Stomach (tissue), 9 donors: ENCODE data around the gene AHSP. TPM values are rescaled to one million over a fixed set of nuclear protein-coding genes. Genes with fewer than 3 reads are reported as not detected.

Experiments used
- DNase-seq, 2 donors: peaks; one replicate each; pipeline versions ENCODE4 v3.0.0 to v3.0.0-alpha.2; 2013 to 2019
- H3K27ac ChIP-seq, 5 donors: fragments of 200-600 bp in 4 of 5; sonication (generic) in 4 of 5; one replicate each; pipeline ENCODE4 v1.5.1; 2013 to 2019; ENCODE audit warnings: mild to moderate bottlenecking in 1 of 5, moderate library complexity in 1 of 5
- H3K27me3 ChIP-seq, 3 donors: fragments of 200-600 bp; sonication (generic); one replicate each; pipeline ENCODE4 v1.5.1; 2017 to 2019; ENCODE audit warnings: mixed run types in 1 of 3
- H3K36me3 ChIP-seq, 4 donors: fragments of 200-600 bp; sonication (generic); 1 replicate in 3 of 4; 2 replicates in 1 of 4; pipeline ENCODE4 v1.5.1; 2016 to 2019
- H3K4me1 ChIP-seq, 4 donors: fragments of 200-600 bp; sonication (generic); one replicate each; pipeline ENCODE4 v1.5.1; 2016 to 2019
- H3K4me3 ChIP-seq, 4 donors: fragments of 200-600 bp; sonication (generic) in 3 of 4; one replicate each; pipeline ENCODE4 v1.5.1; 2016 to 2019; ENCODE audit warnings: mild to moderate bottlenecking in 1 of 4
- H3K9me3 ChIP-seq, 4 donors: fragments of 200-600 bp; sonication (generic); one replicate each; pipeline ENCODE4 v1.5.1; 2016 to 2019
- CTCF ChIP-seq, 7 experiments: fragments of 450-650 bp in 4 of 7; fragments of 200-600 bp in 3 of 7; sonication (generic) in 3 of 7; IDR thresholded peaks; one replicate each; pipeline ENCODE4 v1.5.1; 2016 to 2019; ENCODE audit warnings: antibody characterized with exemption in 7 of 7, control low read depth in 2 of 7, mild to moderate bottlenecking in 1 of 7
- EP300 ChIP-seq: sonication (generic); formaldehyde crosslinking; IDR thresholded peaks from one replicate; pipeline ENCODE4 v1.6.1; 2017; ENCODE audit warnings: antibody characterized with exemption
- POLR2A ChIP-seq, 4 donors: fragments of 450-650 bp; IDR thresholded peaks; one replicate each; pipeline ENCODE4 v1.6.1; 2016; ENCODE audit warnings: antibody characterized with exemption in 4 of 4, control low read depth in 2 of 4, mild to moderate bottlenecking in 1 of 4, moderate library complexity in 1 of 4
- POLR2AphosphoS5 ChIP-seq, 3 donors: sonication (generic); formaldehyde crosslinking; IDR thresholded peaks; one replicate each; pipeline ENCODE4 v1.6.1; 2016; ENCODE audit warnings: antibody characterized with exemption in 3 of 3
- WGBS, 5 donors: extraction: QIAGEN DNeasy Blood & Tissue Kit in 3 of 5; methylation state at CpG; one replicate each; pipeline versions ENCODE4 v1.1.5 to v1.1.7; 2013 to 2018; 5-methylcytosine and 5-hydroxymethylcytosine counted together
- intact Hi-C: fragments of 100-400 bp; cut with DNase I; formaldehyde crosslinking; loops from one replicate; pipeline ENCODE4 v1.15.1; 2023; ENCODE audit warnings: low total_unique reads
- polyA plus RNA-seq, 3 donors: library from polyadenylated mRNA; stranded (reverse); fragments of 200-250 nt; gene quantifications; one replicate each; pipeline ENCODE4 v1.2.3, GENCODE V29; 2013
- total RNA-seq, 5 donors: library from RNA; depleted of rRNA; stranded (reverse); fragments of >200 nt; gene quantifications; one replicate each; pipeline versions ENCODE4 v1.1.0 to v1.2.3, GENCODE V29; 2014 to 2016
- donor health status: healthy with polysubstance abuse.
- donor health status: Bipolar disorder and iron deficiency.
- donor health status: healthy.

The AHSP gene
- total and polyA plus RNA-seq, 8 donors = 4.8 TPM; not detected in 7

GRCh38 chr16:31488468-31489297 lies 39.0 kb upstream of the AHSP start:
- Histone ChIP-seq H3K27ac (peak overlapping the region in 1 of 5 donors; percentile 11), H3K4me1 (peaks cover 22 to 35% (median 31%) of the 10 kb centered on the region in 4 donors), H3K4me3 (peak overlapping the region; percentile 48 to 79 (median 56)), H3K27me3 (peaks cover 0 to 40% (median 0%) of the 10 kb centered on the region in 3 donors), H3K9me3 (no peaks in the 10 kb centered on the region), H3K36me3 (peaks cover 10 to 41% (median 36%) of the 10 kb centered on the region in 4 donors)
- TF ChIP-seq CTCF (IDR thresholded peaks at IDR 0.05) (no peak), POLR2AphosphoS5 (IDR thresholded peaks at IDR 0.05) (no peak), EP300 (no peak), POLR2A (IDR thresholded peaks at IDR 0.05) (no peak)
- intact Hi-C loops = no loop called here
- DNase-seq = peak in 1 of 2 donors; percentile 65
- 34 to 72% (median 37%) methylated on average over 20 to 77 of the region's 77 CpGs for WGBS, 5 donors

- no peak overlapping the region for H3K4me3 ChIP-seq
- H3K4me1 ChIP-seq = peaks cover 22 to 33% (median 31%) of the 10 kb centered on the region in 4 donors
- H3K36me3 ChIP-seq = peaks cover 10 to 46% (median 41%) of the 10 kb centered on the region in 4 donors
- 62 to 90% (median 73%) methylated on average over 3 to 7 of the region's 7 CpGs for WGBS, 5 donors
- no peaks in the 10 kb centered on the region for H3K9me3 ChIP-seq
- H3K27ac ChIP-seq = no peak overlapping the region
- intact Hi-C loops = no loop called here
- TF ChIP-seq POLR2A (IDR thresholded peaks at IDR 0.05) = no peak
- TF ChIP-seq POLR2AphosphoS5 (IDR thresholded peaks at IDR 0.05) = no peak
- no peak for TF ChIP-seq CTCF (IDR thresholded peaks at IDR 0.05)
- H3K27me3 ChIP-seq = peaks cover 0 to 40% (median 0%) of the 10 kb centered on the region in 3 donors
- no peak for DNase-seq
Measured at GRCh38 chr16:31489298-31489564, 38.5 kb upstream of the AHSP start.

- Histone ChIP-seq H3K4me1 (peaks cover 22 to 29% (median 26%) of the 10 kb centered on the region in 4 donors), H3K4me3 (no peak overlapping the region), H3K27me3 (peaks cover 0 to 38% (median 0%) of the 10 kb centered on the region in 3 donors), H3K36me3 (peaks cover 10 to 53% (median 48%) of the 10 kb centered on the region in 4 donors), H3K27ac (no peak overlapping the region), H3K9me3 (no peaks in the 10 kb centered on the region)
- DNase-seq = no peak
- intact Hi-C loops = no loop called here
- WGBS, 5 donors = 81 to 87% (median 85%) methylated on average over 7 to 22 of the region's 22 CpGs
- TF ChIP-seq POLR2A (IDR thresholded peaks at IDR 0.05) (no peak), CTCF (IDR thresholded peaks at IDR 0.05) (no peak), EP300 (no peak), POLR2AphosphoS5 (IDR thresholded peaks at IDR 0.05) (no peak)
Measured at GRCh38 chr16:31489616-31490584, 37.8 kb upstream of the AHSP start.

GRCh38 chr16:31491778-31492418 lies 35.8 kb upstream of the AHSP start:
- no peak overlapping the region for H3K27ac ChIP-seq
- H3K4me3 ChIP-seq = no peak overlapping the region
- peaks cover 19 to 24% (median 22%) of the 10 kb centered on the region in 4 donors for H3K4me1 ChIP-seq
- WGBS, 5 donors = 95 to 96% (median 95%) methylated on average over 7 to 8 of the region's 8 CpGs
- intact Hi-C loops = no loop called here
- peaks cover 27 to 73% (median 68%) of the 10 kb centered on the region in 4 donors for H3K36me3 ChIP-seq
- H3K9me3 ChIP-seq = no peaks in the 10 kb centered on the region
- no peak for DNase-seq
- peaks cover 0 to 18% (median 0%) of the 10 kb centered on the region in 3 donors for H3K27me3 ChIP-seq
- TF ChIP-seq CTCF (IDR thresholded peaks at IDR 0.05) = no peak
